Central memory CD4-positive, alpha-beta T cell (primary cell): ENCODE measurements around the gene VWA8.

Experiments
- DNase-seq: peaks from one replicate; pipeline ENCODE4 v3.0.0; 2022
- total RNA-seq, 3 experiments: gene quantifications; one replicate each; lab custom pipeline; 2026; lab: John Stamatoyannopoulos, UW

Gene VWA8
- total RNA-seq: 37.0 to 83.2 (median 58.4) reads per million in 3 experiments

- DNase-seq: peak; percentile 81
These were observed at the start of gene VWA8 for GRCh38 chr13:41960637-41961465. Gene VWA8, minus strand, starts transcription at chr13:41961109. Its CDS starts 94 bp downstream, at chr13:41961015.

- no peak for DNase-seq
These were observed 48.1 kb upstream of the VWA8 start for GRCh38 chr13:42009057-42009456.

- no peak for DNase-seq
These were observed 46.9 kb upstream of the VWA8 start for GRCh38 chr13:42007844-42008243.

GRCh38 chr13:42002066-42002465 lies 41.2 kb upstream of the VWA8 start:
- no peak for DNase-seq

- DNase-seq: no peak
These were observed 40.7 kb upstream of the VWA8 start for GRCh38 chr13:42001580-42001979.

- DNase-seq: no peak
These were observed 39.9 kb upstream of the VWA8 start for GRCh38 chr13:42000846-42001245.

- no peak for DNase-seq
These were observed 36.5 kb upstream of the VWA8 start for GRCh38 chr13:41997396-41997795.

GRCh38 chr13:41995946-41996345 lies 35.0 kb upstream of the VWA8 start:
- DNase-seq: no peak

GRCh38 chr13:41995336-41995735 lies 34.4 kb upstream of the VWA8 start:
- no peak for DNase-seq

GRCh38 chr13:41994696-41995095 lies 33.8 kb upstream of the VWA8 start:
- DNase-seq: no peak

GRCh38 chr13:41991936-41992335 lies 31.0 kb upstream of the VWA8 start:
- no peak for DNase-seq

GRCh38 chr13:41988244-41988643 lies 27.3 kb upstream of the VWA8 start:
- no peak for DNase-seq

- DNase-seq: no peak
These were observed 25.0 kb upstream of the VWA8 start for GRCh38 chr13:41985788-41986508.

GRCh38 chr13:41981951-41982715 lies 21.2 kb upstream of the VWA8 start:
- no peak for DNase-seq

- no peak for DNase-seq
These were observed 17.1 kb upstream of the VWA8 start for GRCh38 chr13:41978007-41978406.

GRCh38 chr13:41976476-41976875 lies 15.6 kb upstream of the VWA8 start:
- no peak for DNase-seq

GRCh38 chr13:41974262-41974900 lies 13.5 kb upstream of the VWA8 start:
- DNase-seq: peak; percentile 58

- DNase-seq: no peak
These were observed 12.4 kb upstream of the VWA8 start for GRCh38 chr13:41973247-41973741.

- peak; percentile 67 for DNase-seq
These were observed 10.9 kb upstream of the VWA8 start for GRCh38 chr13:41971848-41972247.

GRCh38 chr13:41970918-41971317 lies 10.0 kb upstream of the VWA8 start:
- no peak for DNase-seq

- no peak for DNase-seq
These were observed 9.1 kb upstream of the VWA8 start for GRCh38 chr13:41970022-41970421.

GRCh38 chr13:41969072-41969471 lies 8.2 kb upstream of the VWA8 start:
- no peak for DNase-seq

- no peak for DNase-seq
These were observed 5.8 kb upstream of the VWA8 start for GRCh38 chr13:41966671-41967070.
